GM19043 (cell line): ENCODE results near the gene FRMD4A.

Experiments used
- ATAC-seq: cut with Tn5 transposase; IDR thresholded peaks from one replicate; pipeline ENCODE4 v1.9.1; 2021; ENCODE audit warnings: low read depth; ENCODE audit not compliant: unreplicated experiment

Gene FRMD4A

GRCh38 chr10:14330388-14331061 lies at the start of gene FRMD4A:
Gene FRMD4A (minus strand): TSS chr10:14330924.
- ATAC-seq: no peak

GRCh38 chr10:14379556-14380280 lies 49.0 kb upstream of the FRMD4A start:
- no peak for ATAC-seq

- ATAC-seq: no peak
These were observed 47.8 kb upstream of the FRMD4A start for GRCh38 chr10:14378387-14378960.

- no peak for ATAC-seq
These were observed 47.0 kb upstream of the FRMD4A start for GRCh38 chr10:14377591-14378175.

- no peak for ATAC-seq
These were observed 44.2 kb upstream of the FRMD4A start for GRCh38 chr10:14374745-14375445.

- ATAC-seq: no peak
These were observed 41.9 kb upstream of the FRMD4A start for GRCh38 chr10:14372606-14373005.

GRCh38 chr10:14371581-14371980 lies 40.9 kb upstream of the FRMD4A start:
- ATAC-seq: no peak

GRCh38 chr10:14370894-14371293 lies 40.2 kb upstream of the FRMD4A start:
- ATAC-seq: no peak

- no peak for ATAC-seq
These were observed 39.2 kb upstream of the FRMD4A start for GRCh38 chr10:14369906-14370305.

- no peak for ATAC-seq
These were observed 36.0 kb upstream of the FRMD4A start for GRCh38 chr10:14366760-14367159.

GRCh38 chr10:14365266-14365665 lies 34.5 kb upstream of the FRMD4A start:
- ATAC-seq: no peak

GRCh38 chr10:14362104-14362503 lies 31.4 kb upstream of the FRMD4A start:
- ATAC-seq: no peak

- ATAC-seq: no peak
These were observed 30.2 kb upstream of the FRMD4A start for GRCh38 chr10:14360961-14361360.

GRCh38 chr10:14360515-14360914 lies 29.8 kb upstream of the FRMD4A start:
- ATAC-seq: no peak

- ATAC-seq: no peak
These were observed 28.3 kb upstream of the FRMD4A start for GRCh38 chr10:14358886-14359573.

- ATAC-seq: no peak
These were observed 26.2 kb upstream of the FRMD4A start for GRCh38 chr10:14356921-14357320.

GRCh38 chr10:14355750-14356149 lies 25.0 kb upstream of the FRMD4A start:
- no peak for ATAC-seq

GRCh38 chr10:14353291-14353913 lies 22.7 kb upstream of the FRMD4A start:
- ATAC-seq: no peak

- no peak for ATAC-seq
These were observed 19.3 kb upstream of the FRMD4A start for GRCh38 chr10:14350006-14350405.

GRCh38 chr10:14349081-14349480 lies 18.4 kb upstream of the FRMD4A start:
- ATAC-seq: no peak
